ENCODE data around the gene RXRA.

RXRA gene

GRCh38 chr9:134296301-134297082 lies 29.8 kb upstream of the RXRA start:
- H3K36me3 ChIP-seq (ENCODE audit: control insufficient read depth in 1 of 2, insufficient read depth in 2 of 2, low read depth in 1 of 2, low read length in 2 of 2): no peaks in the 10 kb centered on the region
- no peak overlapping the region for H3K4me3 ChIP-seq (ENCODE audit: insufficient read depth in 1 of 2, low read depth in 1 of 2, low read length in 2 of 2)
- no peak overlapping the region for H3K18ac ChIP-seq (ENCODE audit: low read depth in 1 of 2, low read length in 2 of 2)
- no peak overlapping the region for H2AFZ ChIP-seq (ENCODE audit: low read depth, low read length)
- no peaks in the 10 kb centered on the region for H3K9me3 ChIP-seq (ENCODE audit: control insufficient read depth, low read length)
- no peak overlapping the region for H3K27ac ChIP-seq (ENCODE audit: low read length, poor library complexity, severe bottlenecking)
- H2BK120ac ChIP-seq (ENCODE audit: low read depth, low read length): no peak overlapping the region
- peaks cover 4% of the 10 kb centered on the region for H3K4me1 ChIP-seq (ENCODE audit: control insufficient read depth, insufficient read depth, low read depth, low read length)
- H2BK15ac ChIP-seq (ENCODE audit: low read depth, poor library complexity, severe bottlenecking): no peak overlapping the region
- no peak overlapping the region for H3K4me2 ChIP-seq (ENCODE audit: low read length, poor library complexity, severe bottlenecking)
- WGBS: 85% methylated on average over 21 of the region's 25 CpGs
- no peak overlapping the region for H3K4ac ChIP-seq (ENCODE audit: low read depth in 1 of 2, low read length in 2 of 2)
- H4K8ac ChIP-seq (ENCODE audit: low read length): no peak overlapping the region
- no peak overlapping the region for H3K23ac ChIP-seq (ENCODE audit: low read length in 2 of 2)
- peaks cover 27 to 42% of the 10 kb centered on the region in 2 experiments for H3K27me3 ChIP-seq (ENCODE audit: control insufficient read depth in 1 of 2, insufficient read depth in 1 of 2, low read length in 2 of 2)
- H3K9ac ChIP-seq (ENCODE audit: low read length): no peak overlapping the region
- H4K91ac ChIP-seq (ENCODE audit: low read length): no peak overlapping the region
- no peak for DNase-seq
- peak overlapping the region in 1 of 2 experiments; percentile 67 for H3K14ac ChIP-seq (ENCODE audit: low read length in 2 of 2)
- no peak overlapping the region for H2BK12ac ChIP-seq (ENCODE audit: low read length in 2 of 2)
- H2AK5ac ChIP-seq (ENCODE audit: low read length, severe bottlenecking): no peak overlapping the region
- H2BK5ac ChIP-seq (ENCODE audit: low read depth, low read length, poor library complexity, severe bottlenecking): no peak overlapping the region
- no peaks in the 10 kb centered on the region for H3K79me1 ChIP-seq (replicated peaks; ENCODE audit: low read length, poor library complexity, severe bottlenecking)

- H3K27ac ChIP-seq (ENCODE audit: low read length, poor library complexity, severe bottlenecking): no peak overlapping the region
- H3K9me3 ChIP-seq (ENCODE audit: control insufficient read depth, low read length): no peaks in the 10 kb centered on the region
- H3K27me3 ChIP-seq (ENCODE audit: control insufficient read depth in 1 of 2, insufficient read depth in 1 of 2, low read length in 2 of 2): peaks cover 27 to 39% of the 10 kb centered on the region in 2 experiments
- no peak for DNase-seq
- H2BK12ac ChIP-seq (ENCODE audit: low read length in 2 of 2): no peak overlapping the region
- no peak overlapping the region for H3K4me2 ChIP-seq (ENCODE audit: low read length, poor library complexity, severe bottlenecking)
- H2BK15ac ChIP-seq (ENCODE audit: low read depth, poor library complexity, severe bottlenecking): no peak overlapping the region
- H2AFZ ChIP-seq (ENCODE audit: low read depth, low read length): no peak overlapping the region
- H3K4me3 ChIP-seq (ENCODE audit: insufficient read depth in 1 of 2, low read depth in 1 of 2, low read length in 2 of 2): no peak overlapping the region
- no peak overlapping the region for H2AK5ac ChIP-seq (ENCODE audit: low read length, severe bottlenecking)
- no peak overlapping the region for H4K91ac ChIP-seq (ENCODE audit: low read length)
- H3K9ac ChIP-seq (ENCODE audit: low read length): no peak overlapping the region
- WGBS: 90% methylated on average over 9 of the region's 14 CpGs
- no peaks in the 10 kb centered on the region for H3K36me3 ChIP-seq (ENCODE audit: control insufficient read depth in 1 of 2, insufficient read depth in 2 of 2, low read depth in 1 of 2, low read length in 2 of 2)
- H3K79me1 ChIP-seq (replicated peaks; ENCODE audit: low read length, poor library complexity, severe bottlenecking): no peaks in the 10 kb centered on the region
- no peak overlapping the region for H3K14ac ChIP-seq (ENCODE audit: low read length in 2 of 2)
- H2BK120ac ChIP-seq (ENCODE audit: low read depth, low read length): no peak overlapping the region
- no peak overlapping the region for H4K8ac ChIP-seq (ENCODE audit: low read length)
- no peak overlapping the region for H3K4ac ChIP-seq (ENCODE audit: low read depth in 1 of 2, low read length in 2 of 2)
- no peak overlapping the region for H2BK5ac ChIP-seq (ENCODE audit: low read depth, low read length, poor library complexity, severe bottlenecking)
- no peak overlapping the region for H3K23ac ChIP-seq (ENCODE audit: low read length in 2 of 2)
- no peak overlapping the region for H3K18ac ChIP-seq (ENCODE audit: low read depth in 1 of 2, low read length in 2 of 2)
- H3K4me1 ChIP-seq (ENCODE audit: control insufficient read depth, insufficient read depth, low read depth, low read length): peaks cover 5% of the 10 kb centered on the region
Observed at GRCh38 chr9:134297083-134297410, 29.2 kb upstream of the RXRA start.

GRCh38 chr9:134297576-134297975 lies 28.7 kb upstream of the RXRA start:
- DNase-seq: no peak
- 93% methylated on average over 9 of the region's 9 CpGs for WGBS
- Histone ChIP-seq H3K27me3 (ENCODE audit: control insufficient read depth in 1 of 2, insufficient read depth in 1 of 2, low read length in 2 of 2) (peaks cover 26 to 39% of the 10 kb centered on the region in 2 experiments), H3K4me1 (ENCODE audit: control insufficient read depth, insufficient read depth, low read depth, low read length) (peaks cover 5% of the 10 kb centered on the region), H3K14ac (ENCODE audit: low read length in 2 of 2) (no peak overlapping the region), H4K8ac (ENCODE audit: low read length) (no peak overlapping the region), H2AFZ (ENCODE audit: low read depth, low read length) (no peak overlapping the region), H3K9ac (ENCODE audit: low read length) (no peak overlapping the region), H2BK12ac (ENCODE audit: low read length in 2 of 2) (no peak overlapping the region), H3K4me3 (ENCODE audit: insufficient read depth in 1 of 2, low read depth in 1 of 2, low read length in 2 of 2) (no peak overlapping the region), H2BK120ac (ENCODE audit: low read depth, low read length) (no peak overlapping the region), H2BK15ac (ENCODE audit: low read depth, poor library complexity, severe bottlenecking) (no peak overlapping the region), H2BK5ac (ENCODE audit: low read depth, low read length, poor library complexity, severe bottlenecking) (no peak overlapping the region), H3K4me2 (ENCODE audit: low read length, poor library complexity, severe bottlenecking) (no peak overlapping the region), H2AK5ac (ENCODE audit: low read length, severe bottlenecking) (no peak overlapping the region), H3K36me3 (ENCODE audit: control insufficient read depth in 1 of 2, insufficient read depth in 2 of 2, low read depth in 1 of 2, low read length in 2 of 2) (no peaks in the 10 kb centered on the region), H3K23ac (ENCODE audit: low read length in 2 of 2) (no peak overlapping the region), H3K9me3 (ENCODE audit: control insufficient read depth, low read length) (no peaks in the 10 kb centered on the region), H3K4ac (ENCODE audit: low read depth in 1 of 2, low read length in 2 of 2) (no peak overlapping the region), H3K18ac (ENCODE audit: low read depth in 1 of 2, low read length in 2 of 2) (no peak overlapping the region), H3K27ac (ENCODE audit: low read length, poor library complexity, severe bottlenecking) (no peak overlapping the region), H3K79me1 (replicated peaks; ENCODE audit: low read length, poor library complexity, severe bottlenecking) (no peaks in the 10 kb centered on the region), H4K91ac (ENCODE audit: low read length) (no peak overlapping the region)

GRCh38 chr9:134298000-134298399 lies 28.3 kb upstream of the RXRA start:
- Histone ChIP-seq H4K8ac (ENCODE audit: low read length) (no peak overlapping the region), H3K14ac (ENCODE audit: low read length in 2 of 2) (no peak overlapping the region), H2BK5ac (ENCODE audit: low read depth, low read length, poor library complexity, severe bottlenecking) (no peak overlapping the region), H3K36me3 (ENCODE audit: control insufficient read depth in 1 of 2, insufficient read depth in 2 of 2, low read depth in 1 of 2, low read length in 2 of 2) (no peaks in the 10 kb centered on the region), H3K9me3 (ENCODE audit: control insufficient read depth, low read length) (no peaks in the 10 kb centered on the region), H2AK5ac (ENCODE audit: low read length, severe bottlenecking) (no peak overlapping the region), H3K4ac (ENCODE audit: low read depth in 1 of 2, low read length in 2 of 2) (no peak overlapping the region), H3K4me3 (ENCODE audit: insufficient read depth in 1 of 2, low read depth in 1 of 2, low read length in 2 of 2) (no peak overlapping the region), H2BK15ac (ENCODE audit: low read depth, poor library complexity, severe bottlenecking) (no peak overlapping the region), H3K27me3 (ENCODE audit: control insufficient read depth in 1 of 2, insufficient read depth in 1 of 2, low read length in 2 of 2) (peaks cover 22 to 39% of the 10 kb centered on the region in 2 experiments), H3K23ac (ENCODE audit: low read length in 2 of 2) (no peak overlapping the region), H4K91ac (ENCODE audit: low read length) (no peak overlapping the region), H3K4me1 (ENCODE audit: control insufficient read depth, insufficient read depth, low read depth, low read length) (peaks cover 5% of the 10 kb centered on the region), H3K27ac (ENCODE audit: low read length, poor library complexity, severe bottlenecking) (no peak overlapping the region), H3K79me1 (replicated peaks; ENCODE audit: low read length, poor library complexity, severe bottlenecking) (no peaks in the 10 kb centered on the region), H3K4me2 (ENCODE audit: low read length, poor library complexity, severe bottlenecking) (no peak overlapping the region), H3K18ac (ENCODE audit: low read depth in 1 of 2, low read length in 2 of 2) (no peak overlapping the region), H2AFZ (ENCODE audit: low read depth, low read length) (no peak overlapping the region), H3K9ac (ENCODE audit: low read length) (no peak overlapping the region), H2BK120ac (ENCODE audit: low read depth, low read length) (no peak overlapping the region), H2BK12ac (ENCODE audit: low read length in 2 of 2) (no peak overlapping the region)
- WGBS: 94% methylated on average over 6 of the region's 6 CpGs
- DNase-seq: no peak

Measured in mesenchymal stem cell (in vitro differentiated cells and primary cell).